NOMO-1 treated with dmso at 0.1 percent for 144 hours (cell line): ENCODE results near the gene EARS2.

Experiments
- DNase-seq: peaks from one replicate; lab custom pipeline; 2025; ENCODE audit not compliant: unreplicated experiment; lab: John Stamatoyannopoulos, UW

Gene EARS2

GRCh38 chr16:23508589-23509440, 48.3 kb downstream of the EARS2 start:
- DNase-seq = no peak

- DNase-seq = no peak
These were observed 50.5 kb downstream of the EARS2 start for GRCh38 chr16:23506606-23506994.

- no peak for DNase-seq
These were observed 51.2 kb downstream of the EARS2 start for GRCh38 chr16:23505671-23506605.

- DNase-seq = no peak
These were observed 51.9 kb downstream of the EARS2 start for GRCh38 chr16:23505180-23505665.

DNA sequence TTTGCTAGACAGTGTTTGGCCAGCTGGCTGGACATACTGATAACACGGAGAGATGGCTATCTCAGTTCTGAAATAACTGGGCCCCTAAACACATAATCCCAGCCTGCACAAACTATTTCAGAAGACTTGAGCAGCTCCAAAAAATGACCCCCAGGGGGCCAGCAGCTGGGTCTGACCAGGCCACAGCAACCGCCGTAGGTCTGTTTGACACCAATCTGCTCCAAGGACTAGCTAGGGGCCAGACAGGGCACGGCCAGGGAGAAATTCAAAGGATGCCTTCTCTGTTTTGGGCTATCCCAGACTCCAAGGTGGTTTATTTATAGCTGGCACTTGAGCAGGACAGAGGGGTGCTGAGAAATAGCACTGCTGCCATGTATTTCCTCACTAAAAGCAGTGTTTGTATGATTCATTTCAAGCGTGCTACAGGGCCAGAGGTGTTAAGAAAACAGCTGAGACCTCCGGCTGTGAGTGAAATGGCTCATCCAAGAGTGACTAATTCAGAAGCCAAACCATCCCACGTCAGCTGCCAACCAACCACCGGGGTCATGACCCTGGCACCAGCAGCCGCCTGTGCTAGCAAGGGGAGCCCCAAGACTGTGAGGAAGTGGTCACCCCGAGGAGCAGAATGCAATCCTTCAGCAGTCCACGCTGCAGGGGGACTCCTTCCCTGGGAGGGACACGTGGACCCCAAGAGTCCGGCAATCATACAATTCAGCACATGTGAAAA, 52.5 kb downstream of the EARS2 start:
- no peak for DNase-seq

- no peak for DNase-seq
These were observed 53.1 kb downstream of the EARS2 start for GRCh38 chr16:23504076-23504452.

GRCh38 chr16:23502466-23502865, 54.7 kb downstream of the EARS2 start:
- DNase-seq = no peak

- no peak for DNase-seq
These were observed 55.9 kb downstream of the EARS2 start for GRCh38 chr16:23501291-23501690.

DNA sequence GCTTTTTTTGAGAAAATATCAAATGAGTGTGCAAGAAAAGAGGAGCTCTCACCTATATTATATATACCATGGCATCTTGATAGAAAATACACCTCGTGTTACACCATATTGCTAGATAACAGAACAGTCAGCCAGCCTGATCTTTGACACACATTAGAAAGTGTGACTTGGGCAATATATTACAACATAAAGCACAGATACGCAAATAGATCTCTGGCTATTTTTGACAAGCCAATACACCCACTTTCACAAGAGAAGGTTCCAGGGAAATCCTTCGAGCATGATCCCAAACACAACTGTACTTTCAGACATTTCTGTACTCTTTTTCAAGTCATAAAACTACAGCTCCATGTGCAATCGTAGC, 56.3 kb downstream of the EARS2 start:
- DNase-seq = no peak

DNA sequence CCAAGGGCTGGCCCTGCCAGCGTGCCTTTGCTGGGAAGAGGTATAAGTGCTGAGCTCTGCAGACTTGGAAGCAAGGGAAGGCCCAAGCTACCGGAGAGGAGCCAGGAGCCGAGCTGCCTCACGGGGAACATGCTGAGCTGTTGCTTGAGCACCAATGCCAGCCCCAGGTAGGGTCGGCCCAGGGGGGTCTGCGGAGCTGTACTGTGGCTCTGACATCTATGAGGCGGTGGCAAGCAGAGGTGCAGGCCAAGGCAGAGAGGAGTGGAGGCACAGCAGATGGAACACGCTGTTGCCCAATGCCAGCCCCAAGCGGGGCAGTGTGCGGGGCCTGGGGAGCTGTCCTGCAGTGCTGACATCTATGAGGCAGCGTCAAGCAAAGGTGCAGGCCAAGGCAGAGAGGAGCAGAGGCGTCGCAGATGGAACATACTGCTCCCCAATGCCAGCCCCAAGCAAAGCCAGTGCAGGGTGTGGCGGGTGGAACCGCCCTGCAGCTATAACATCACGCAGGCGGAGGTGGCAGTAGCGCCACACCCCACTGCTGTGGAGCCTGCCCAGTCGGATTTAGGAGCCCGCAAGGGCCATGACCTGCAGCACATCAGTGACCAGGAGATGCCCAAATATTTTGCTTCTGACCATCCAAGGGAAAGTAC, 56.8 kb downstream of the EARS2 start:
- no peak for DNase-seq

GRCh38 chr16:23499801-23500200, 57.3 kb downstream of the EARS2 start:
- no peak for DNase-seq

DNA sequence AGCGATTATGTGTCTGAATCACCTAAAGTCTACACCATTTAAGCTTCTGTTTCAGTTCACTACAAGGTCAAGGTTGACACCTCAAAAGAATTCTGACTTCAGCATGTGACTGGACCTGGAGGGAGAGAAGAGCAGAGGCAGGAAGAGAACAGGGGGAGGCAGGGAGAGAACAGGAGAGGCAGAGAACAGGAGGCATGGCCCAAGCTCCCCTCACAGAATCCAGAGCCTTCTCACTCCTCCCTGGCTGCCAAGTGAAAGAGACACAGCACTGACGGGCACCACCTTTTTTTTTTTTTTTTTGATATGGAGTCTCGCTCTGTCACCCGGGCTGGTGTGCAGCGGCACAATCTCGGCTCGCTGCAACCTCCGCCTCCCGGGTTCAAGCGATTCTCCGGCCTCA, 58.3 kb downstream of the EARS2 start:
- DNase-seq = no peak

- DNase-seq = no peak
These were observed 59.6 kb downstream of the EARS2 start for GRCh38 chr16:23497543-23497868.

DNA sequence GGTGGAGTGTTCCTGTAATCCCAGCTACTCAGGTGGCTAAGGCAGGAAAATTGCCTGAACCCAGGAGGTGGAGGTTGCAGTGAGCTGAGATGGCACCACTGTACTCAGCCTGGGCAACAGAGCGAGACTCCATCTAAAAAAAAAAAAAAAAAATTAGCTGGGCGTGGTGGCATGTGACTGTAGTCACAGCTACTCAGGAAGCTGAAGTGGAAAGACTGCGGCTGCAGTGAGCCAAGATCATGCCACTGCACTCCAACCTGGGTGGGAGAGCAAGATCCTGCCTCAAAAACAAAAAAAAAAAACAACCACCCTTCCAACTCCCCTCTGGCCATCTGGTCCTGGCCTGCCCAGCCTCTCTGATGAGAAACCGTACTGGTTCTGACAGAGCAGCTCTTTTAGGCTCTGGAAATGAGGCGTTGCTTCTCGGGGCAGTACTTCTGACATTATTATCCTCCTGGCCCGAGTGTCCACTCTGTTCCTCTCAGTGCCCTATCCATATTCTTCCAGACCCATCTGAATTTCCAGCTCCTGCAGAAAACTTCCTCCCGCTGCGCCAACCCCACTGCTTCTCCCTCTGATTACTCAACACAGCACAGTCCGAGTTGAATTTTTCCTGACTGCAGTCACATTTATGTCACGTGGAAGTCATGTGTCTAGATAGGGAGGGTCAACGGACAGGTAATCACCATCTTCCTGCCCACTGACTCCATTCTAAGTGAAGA, 60.2 kb downstream of the EARS2 start:
- no peak for DNase-seq

DNA sequence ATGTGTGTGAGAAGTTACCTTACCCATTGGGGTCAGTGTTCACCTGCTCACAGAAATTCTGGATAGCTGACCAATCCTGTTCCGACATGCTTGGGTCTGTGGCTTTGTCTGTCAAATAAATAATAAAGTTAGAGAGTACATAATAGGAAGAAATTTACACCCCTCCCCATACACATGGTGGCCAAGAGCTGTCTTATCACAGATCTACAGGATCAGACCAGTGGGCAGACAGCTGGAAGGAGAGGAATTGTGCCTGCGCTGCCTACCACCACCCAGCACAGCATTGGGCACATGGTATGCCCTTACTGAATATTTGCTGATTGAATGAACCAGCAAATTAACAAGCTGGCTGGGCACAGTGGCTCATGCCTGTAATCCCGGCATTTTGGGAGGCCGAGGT, 61.5 kb downstream of the EARS2 start:
- no peak for DNase-seq

GRCh38 chr16:23494188-23494587, 63.0 kb downstream of the EARS2 start:
- DNase-seq = no peak

- DNase-seq = no peak
These were observed 65.4 kb downstream of the EARS2 start for GRCh38 chr16:23491490-23492391.

GRCh38 chr16:23486480-23486879, 70.7 kb downstream of the EARS2 start:
- DNase-seq = no peak

- DNase-seq = no peak
These were observed 71.3 kb downstream of the EARS2 start for GRCh38 chr16:23485841-23486240.
